A673 (cell line): ENCODE data around the gene COL19A1. TPM values are rescaled to one million over a fixed set of nuclear protein-coding genes. Genes with fewer than 3 reads are reported as not detected.

Source experiments
- BruUV-seq: library from RNA; stranded (reverse); fragments of 400-500 nt; replicated peaks from 2 replicates; lab custom pipeline; 2021; lab: Mats Ljungman, UMichigan
- CTCF ChIA-PET: fragments of 300-600 bp; sonication (Branson Sonifier 250); formaldehyde crosslinking; loops from one replicate; lab custom pipeline; 2022; ENCODE audit warnings: antibody characterized with exemption; lab: Charles Lee
- POLR2A ChIA-PET: fragments of 300-600 bp; sonication (Branson Sonifier 250); formaldehyde crosslinking; loops from one replicate; lab custom pipeline; 2022; ENCODE audit warnings: antibody characterized with exemption; ENCODE audit not compliant: low non-redundant PET; lab: Charles Lee
- DNase-seq: peaks from one replicate; pipeline ENCODE4 v3.0.0-alpha.2; 2015; ENCODE audit warnings: low spot score
- H3K27ac ChIP-seq: fragments of 200-600 bp; sonication (generic); 2 replicates; pipeline ENCODE4 v1.5.1; 2016; ENCODE audit warnings: mixed run types, low read depth, mild to moderate bottlenecking, mixed read lengths, antibody characterized with exemption, low read length; ENCODE audit not compliant: poor library complexity, severe bottlenecking
- H3K27me3 ChIP-seq: fragments of 200-600 bp; sonication (generic); replicated peaks from 2 replicates; pipeline ENCODE4 v1.6.1; 2017; ENCODE audit warnings: mixed run types, low read depth, mild to moderate bottlenecking, mixed read lengths, antibody characterized with exemption, low read length; ENCODE audit not compliant: insufficient read depth, poor library complexity
- H3K36me3 ChIP-seq: fragments of 200-600 bp; sonication (generic); 2 replicates; pipeline ENCODE4 v1.6.1; 2016; ENCODE audit warnings: mixed run types, mild to moderate bottlenecking, mixed read lengths, antibody characterized with exemption, low read length; ENCODE audit not compliant: insufficient read depth, poor library complexity, severe bottlenecking
- H3K4me1 ChIP-seq: fragments of 200-600 bp; sonication (generic); 2 replicates; pipeline ENCODE4 v1.6.1; 2017; ENCODE audit warnings: mixed run types, mild to moderate bottlenecking, mixed read lengths, antibody characterized with exemption, low read length; ENCODE audit not compliant: insufficient read depth, poor library complexity, severe bottlenecking
- H3K4me3 ChIP-seq: fragments of 200-600 bp; sonication (generic); 2 replicates; pipeline ENCODE4 v1.5.1; 2016; ENCODE audit warnings: low read depth, mixed run types, mild to moderate bottlenecking, mixed read lengths, low read length; ENCODE audit not compliant: poor library complexity, severe bottlenecking
- H3K9me3 ChIP-seq: fragments of 200-600 bp; sonication (generic); 2 replicates; pipeline ENCODE4 v1.6.1; 2016; ENCODE audit warnings: mixed run types, low read depth, mild to moderate bottlenecking, mixed read lengths, antibody characterized with exemption, low read length; ENCODE audit not compliant: poor library complexity, severe bottlenecking
- EZH2 ChIP-seq: fragments of 200-600 bp; sonication (generic); IDR thresholded peaks from 2 replicates; pipeline ENCODE4 v1.6.1; 2017; ENCODE audit warnings: borderline replicate concordance, low read depth, mild to moderate bottlenecking, mixed read lengths, antibody characterized with exemption, low read length; ENCODE audit not compliant: poor library complexity, severe bottlenecking
- intact Hi-C: fragments of 100-400 bp; cut with micrococcal nuclease; formaldehyde crosslinking; loops from one replicate; pipeline ENCODE4 v1.10.0; 2022; ENCODE audit not compliant: unreplicated experiment
- total RNA-seq: library from RNA; stranded (reverse); gene quantifications from 2 replicates; pipeline ENCODE4 v1.2.3, GENCODE V29; 2021
- TF ChIP-seq, protein P1 (sequence below): fragments of 300-800, 200-600 bp; sonication (generic); conservative IDR thresholded peaks from 2 replicates; pipeline ENCODE4 v1.5.1; 2017; ENCODE audit warnings: low read depth, mild to moderate bottlenecking, antibody characterized with exemption, low read length, moderate library complexity, mixed read lengths

The COL19A1 gene
- total RNA-seq, 1 experiment from 2014 or later = 0.37 TPM

DNA sequence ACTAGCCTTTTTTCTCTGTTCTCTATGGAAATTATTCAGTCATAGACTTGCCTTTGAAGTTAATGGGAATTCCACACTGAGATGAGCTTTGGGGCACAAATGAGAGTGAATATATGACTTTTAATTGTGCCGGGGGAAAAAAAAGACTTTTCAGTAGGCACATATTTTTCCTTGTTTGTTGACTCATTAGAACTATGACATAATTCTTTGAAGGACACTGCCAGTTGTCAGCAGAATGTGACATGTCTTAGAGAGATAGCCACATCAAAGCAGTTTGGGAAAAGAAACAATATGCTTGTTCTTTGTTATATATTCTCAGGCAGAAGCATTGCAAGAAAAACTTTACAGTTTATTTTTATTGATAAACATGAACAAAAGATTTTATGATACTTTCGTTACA, 298.2 kb downstream of the COL19A1 start:
- Histone ChIP-seq H3K36me3 (no peaks in the 10 kb centered on the region), H3K4me3 (no peak overlapping the region), H3K27ac (no peak overlapping the region), H3K9me3 (no peaks in the 10 kb centered on the region), H3K27me3 (no peaks in the 10 kb centered on the region), H3K4me1 (peaks cover 44% of the 10 kb centered on the region)
- TF ChIP-seq, protein P1, sequence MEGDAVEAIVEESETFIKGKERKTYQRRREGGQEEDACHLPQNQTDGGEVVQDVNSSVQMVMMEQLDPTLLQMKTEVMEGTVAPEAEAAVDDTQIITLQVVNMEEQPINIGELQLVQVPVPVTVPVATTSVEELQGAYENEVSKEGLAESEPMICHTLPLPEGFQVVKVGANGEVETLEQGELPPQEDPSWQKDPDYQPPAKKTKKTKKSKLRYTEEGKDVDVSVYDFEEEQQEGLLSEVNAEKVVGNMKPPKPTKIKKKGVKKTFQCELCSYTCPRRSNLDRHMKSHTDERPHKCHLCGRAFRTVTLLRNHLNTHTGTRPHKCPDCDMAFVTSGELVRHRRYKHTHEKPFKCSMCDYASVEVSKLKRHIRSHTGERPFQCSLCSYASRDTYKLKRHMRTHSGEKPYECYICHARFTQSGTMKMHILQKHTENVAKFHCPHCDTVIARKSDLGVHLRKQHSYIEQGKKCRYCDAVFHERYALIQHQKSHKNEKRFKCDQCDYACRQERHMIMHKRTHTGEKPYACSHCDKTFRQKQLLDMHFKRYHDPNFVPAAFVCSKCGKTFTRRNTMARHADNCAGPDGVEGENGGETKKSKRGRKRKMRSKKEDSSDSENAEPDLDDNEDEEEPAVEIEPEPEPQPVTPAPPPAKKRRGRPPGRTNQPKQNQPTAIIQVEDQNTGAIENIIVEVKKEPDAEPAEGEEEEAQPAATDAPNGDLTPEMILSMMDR = no peak
- no peak for TF ChIP-seq EZH2
- BruUV-seq = no TSS peak
- POLR2A ChIA-PET = no interaction called here
- CTCF ChIA-PET = no interaction called here
- intact Hi-C loops = no loop called here
- peak; percentile 27 for DNase-seq

DNA sequence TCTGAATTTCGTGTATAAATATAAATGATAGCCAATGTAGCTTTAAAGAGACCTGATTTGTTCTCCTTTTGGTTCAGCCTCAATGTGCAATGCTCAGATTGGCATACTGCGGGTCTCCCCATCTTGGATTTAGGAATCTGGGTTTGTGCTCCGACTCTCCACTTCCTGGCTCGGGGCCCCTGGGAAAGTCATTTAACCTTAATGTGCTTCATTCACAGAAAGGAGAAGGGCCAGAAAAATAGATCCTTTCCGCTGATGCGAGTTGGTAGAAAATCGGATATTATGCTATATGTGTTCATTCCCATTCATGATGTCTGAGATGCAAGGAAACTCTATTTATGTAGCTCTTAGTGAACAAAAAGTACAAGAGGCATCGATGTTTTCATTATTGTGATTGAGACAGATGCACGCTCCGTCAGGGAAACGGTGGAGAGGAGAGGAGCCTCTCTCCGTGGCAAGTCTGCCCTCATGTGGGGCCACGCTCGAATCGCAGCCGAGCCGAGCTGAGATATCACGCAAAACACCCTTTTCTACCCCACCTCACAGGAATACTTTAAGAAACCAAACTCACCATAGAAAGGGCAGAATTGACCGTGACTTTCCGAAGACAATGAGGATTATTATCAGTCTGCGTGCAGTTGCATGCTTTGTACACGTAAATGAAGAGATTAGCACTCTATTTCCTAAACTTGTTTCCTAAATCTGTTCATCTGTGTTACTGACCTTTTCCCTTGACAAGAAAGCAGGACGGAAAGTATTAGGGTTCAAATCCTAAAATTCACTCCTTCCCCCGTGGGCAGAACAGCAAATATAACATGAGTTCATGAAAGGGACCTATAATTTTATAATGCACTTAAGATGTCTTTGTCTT, 300.0 kb downstream of the COL19A1 start:
- no TSS peak for BruUV-seq
- TF ChIP-seq EZH2 = no peak
- TF ChIP-seq, protein P1 = peak; percentile 84
- Histone ChIP-seq H3K9me3 (no peaks in the 10 kb centered on the region), H3K4me3 (peak overlapping the region; percentile 36), H3K36me3 (no peaks in the 10 kb centered on the region), H3K27ac (no peak overlapping the region), H3K4me1 (peaks cover 34% of the 10 kb centered on the region), H3K27me3 (no peaks in the 10 kb centered on the region)
- CTCF ChIA-PET = interaction anchor here (0.5 to 1.2 kb wide), 8 partner anchors 42 to 1594 kb away, joined by 3 to 5 read pairs (median 3); partner anchors contain the start of gene LMBRD1
- DNase-seq = peak; percentile 83
- POLR2A ChIA-PET = no interaction called here
- intact Hi-C loops = loop anchor here (2.0 to 5.0 kb wide), 4 partner anchors 58 to 1529 kb away; partner anchors contain the start of gene ADGRB3

GRCh38 chr6:70168681-70169377, 302.5 kb downstream of the COL19A1 start:
- TF ChIP-seq, protein P1 = no peak
- no peak for TF ChIP-seq EZH2
- BruUV-seq = no TSS peak
- ChIA-PET POLR2A (no interaction called here), CTCF (no interaction called here)
- Histone ChIP-seq H3K9me3 (no peaks in the 10 kb centered on the region), H3K4me1 (peaks cover 22% of the 10 kb centered on the region), H3K27ac (no peak overlapping the region), H3K27me3 (no peaks in the 10 kb centered on the region), H3K36me3 (no peaks in the 10 kb centered on the region), H3K4me3 (no peak overlapping the region)
- no peak for DNase-seq
- intact Hi-C loops = loop anchor here (5.0 kb wide), 2 partner anchors 332 to 1532 kb away; partner anchors contain the start of gene ADGRB3
